Measurements from ENCODE around the gene PRUNE2.

- no peak for TF ChIP-seq POLR2A (IDR thresholded peaks at IDR 0.05; ENCODE audit: control extremely low read depth in 1 of 2, low read depth in 2 of 2, low read length in 2 of 2)
- no peak for TF ChIP-seq CTCF (IDR thresholded peaks at IDR 0.05; ENCODE audit: control extremely low read depth in 1 of 3, insufficient read depth in 1 of 3, low read depth in 1 of 3, low read length in 3 of 3)
- TF ChIP-seq EZH2 (IDR thresholded peaks at IDR 0.05; ENCODE audit: low read depth, low read length, severe bottlenecking), result no peak
- no peak for TF ChIP-seq RAD21 (IDR thresholded peaks at IDR 0.05 in 1 of 2, conservative IDR thresholded peaks at IDR 0.05 in 1 of 2; ENCODE audit: low read depth in 2 of 2, low read length in 2 of 2)
- TF ChIP-seq E2F6 (IDR thresholded peaks at IDR 0.05), result no peak
- TF ChIP-seq ZNF274 (IDR thresholded peaks at IDR 0.05; ENCODE audit: borderline replicate concordance, extremely low read depth, low read length), result no peak
- TF ChIP-seq RFX5 (IDR thresholded peaks at IDR 0.05; ENCODE audit: borderline replicate concordance, low read depth, low read length), result no peak
- no peak for TF ChIP-seq CBX5 (IDR thresholded peaks at IDR 0.05; ENCODE audit: low read depth, low read length)
- TF ChIP-seq TBP (IDR thresholded peaks at IDR 0.05; ENCODE audit: low read depth, low read length), result no peak
- no peak for TF ChIP-seq POLR2AphosphoS5 (IDR thresholded peaks at IDR 0.05; ENCODE audit: low read depth, low read length)
- no peak for TF ChIP-seq TAF7 (optimal IDR thresholded peaks at IDR 0.05; ENCODE audit: borderline replicate concordance, low read depth, low read length)
- no peak for TF ChIP-seq CEBPB (IDR thresholded peaks at IDR 0.05; ENCODE audit: low read depth, low read length)
Observed at GRCh38 chr9:76628155-76628554, 277.8 kb downstream of the PRUNE2 start.

Measured in H1 (cell line).